GM12873 (cell line): ENCODE data around the gene SAT1.

Experiments used
- CTCF ChIP-seq: IDR thresholded peaks from 2 replicates; pipeline ENCODE4 v1.5.1; 2012; ENCODE audit warnings: low read depth, mild to moderate bottlenecking, moderate library complexity, low read length, control low read depth; ENCODE audit not compliant: insufficient read depth; ENCODE audit errors: missing control alignments

SAT1 gene

DNA sequence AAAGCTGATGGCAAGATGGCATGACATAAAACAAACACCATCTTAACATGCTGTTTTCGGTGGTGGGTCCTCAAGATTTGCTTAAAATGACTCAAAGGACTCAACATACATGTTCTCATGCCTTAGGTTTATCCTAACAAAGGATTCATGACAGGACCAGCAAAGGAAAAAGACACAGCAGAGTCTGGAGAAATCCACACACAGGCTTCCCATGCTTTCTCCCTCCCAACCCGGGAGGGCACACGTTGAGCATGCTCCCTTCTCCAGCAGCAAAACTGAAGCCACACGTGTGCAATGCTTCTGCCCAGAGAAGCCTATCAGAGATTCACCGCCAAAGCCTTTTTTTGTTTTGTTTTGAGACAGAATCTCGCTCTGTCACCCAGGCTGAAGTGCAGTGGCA is 39.9 kb downstream of the SAT1 start:
- no peak for TF ChIP-seq CTCF

GRCh38 chrX:23825675-23826074 is 42.7 kb downstream of the SAT1 start:
- TF ChIP-seq CTCF, result no peak

GRCh38 chrX:23826216-23826615 is 43.2 kb downstream of the SAT1 start:
- no peak for TF ChIP-seq CTCF

GRCh38 chrX:23826653-23827052 is 43.7 kb downstream of the SAT1 start:
- TF ChIP-seq CTCF, result no peak

DNA sequence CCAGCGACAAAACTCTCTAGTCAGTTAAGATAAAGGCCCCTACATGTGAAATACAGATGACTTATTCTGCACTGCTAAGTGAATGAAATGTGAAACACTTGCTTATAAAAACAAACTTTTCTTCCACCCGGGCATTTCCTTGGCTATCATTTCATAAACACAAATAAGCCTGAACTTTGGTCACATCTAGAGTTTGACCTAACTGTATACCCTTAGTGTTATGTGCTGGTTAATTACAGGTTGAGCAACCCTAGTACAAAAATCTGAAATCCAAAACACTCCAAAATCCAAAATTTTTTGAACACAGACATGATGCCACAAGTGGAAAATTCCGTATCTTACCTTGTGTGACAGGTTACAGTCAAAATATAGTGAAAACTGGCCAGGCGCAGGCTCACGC is 45.9 kb downstream of the SAT1 start:
- TF ChIP-seq CTCF, result no peak

DNA sequence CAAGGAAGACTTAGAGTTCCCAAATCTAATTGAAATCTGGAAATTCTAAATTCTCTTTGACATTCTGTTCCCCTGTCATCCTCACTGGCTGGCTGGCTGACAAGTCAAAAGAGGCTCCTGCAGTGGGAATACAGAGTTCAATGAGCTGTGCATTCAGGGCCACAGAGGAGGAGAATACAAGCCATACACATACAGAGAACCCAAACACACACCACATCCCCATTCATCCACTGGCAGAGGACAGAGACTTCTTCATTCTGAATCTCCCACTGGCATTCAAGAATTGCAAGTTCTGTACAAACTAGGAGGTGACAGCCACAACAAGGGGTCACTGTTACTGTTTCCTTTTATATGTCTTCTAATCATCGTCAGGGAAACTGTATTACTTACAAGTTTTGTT is 49.7 kb downstream of the SAT1 start:
- TF ChIP-seq CTCF, result no peak
